ENCODE results near the gene PCNX1.

The PCNX1 gene

GRCh38 chr14:71121001-71121400 lies 213.7 kb downstream of the PCNX1 start:
- TF ChIP-seq PATZ1 (CRISPR knock-in tag; IDR thresholded peaks at IDR 0.05; ENCODE audit: borderline replicate concordance): no peak
- no peak for TF ChIP-seq TSHZ2 (CRISPR knock-in tag; IDR thresholded peaks at IDR 0.05)
- no peak for TF ChIP-seq ISL1 (CRISPR knock-in tag; IDR thresholded peaks at IDR 0.05)
- TF ChIP-seq ZFP3 (CRISPR knock-in tag; IDR thresholded peaks at IDR 0.05): no peak

GRCh38 chr14:71121711-71122110 lies 214.5 kb downstream of the PCNX1 start:
- TF ChIP-seq BACH2 (CRISPR knock-in tag; IDR thresholded peaks at IDR 0.05; ENCODE audit: borderline replicate concordance) (no peak), CSDC2 (CRISPR knock-in tag; IDR thresholded peaks at IDR 0.05) (no peak), PPARA (CRISPR knock-in tag; IDR thresholded peaks at IDR 0.05; ENCODE audit: borderline replicate concordance) (no peak), ZNF70 (CRISPR knock-in tag; IDR thresholded peaks at IDR 0.05) (no peak), POU6F1 (CRISPR knock-in tag; IDR thresholded peaks at IDR 0.05; ENCODE audit: borderline replicate concordance, low read depth) (no peak), ZC3H10 (CRISPR knock-in tag; IDR thresholded peaks at IDR 0.05) (no peak), TCF4 (CRISPR knock-in tag; IDR thresholded peaks at IDR 0.05; ENCODE audit: borderline replicate concordance) (no peak), TOX (CRISPR knock-in tag; IDR thresholded peaks at IDR 0.05; ENCODE audit: borderline replicate concordance) (no peak), TSHZ2 (CRISPR knock-in tag; IDR thresholded peaks at IDR 0.05) (no peak), GLIS3 (CRISPR knock-in tag; IDR thresholded peaks at IDR 0.05) (no peak), ZNF8 (CRISPR knock-in tag; IDR thresholded peaks at IDR 0.05) (no peak), PATZ1 (CRISPR knock-in tag; IDR thresholded peaks at IDR 0.05; ENCODE audit: borderline replicate concordance) (no peak), SNAI2 (CRISPR knock-in tag; IDR thresholded peaks at IDR 0.05) (no peak), CSRNP3 (CRISPR knock-in tag; IDR thresholded peaks at IDR 0.05) (no peak), ESRRG (CRISPR knock-in tag; IDR thresholded peaks at IDR 0.05) (no peak), ISL1 (CRISPR knock-in tag; IDR thresholded peaks at IDR 0.05) (no peak), RARB (CRISPR knock-in tag; IDR thresholded peaks at IDR 0.05) (no peak), CREB5 (CRISPR knock-in tag; IDR thresholded peaks at IDR 0.05; ENCODE audit: low read depth) (no peak)
- no peak for ATAC-seq

More at GRCh38 chr14:71121001-71121400, 213.7 kb downstream of the PCNX1 start:
- no peak for ATAC-seq

Measured in SK-N-SH treated with all-trans-retinoic acid at 6 μM for 48 hours (cell line).